GM19351 (cell line): Measurements from ENCODE around the gene DENND4B.

Experiments
- ATAC-seq: cut with Tn5 transposase; IDR thresholded peaks from one replicate; pipeline ENCODE4 v1.9.1; 2021; ENCODE audit warnings: mild to moderate bottlenecking, moderate library complexity; ENCODE audit not compliant: unreplicated experiment

DENND4B gene

GRCh38 chr1:153888533-153888932, 58.0 kb downstream of the DENND4B start:
- no peak for ATAC-seq

GRCh38 chr1:153886127-153886526, 60.4 kb downstream of the DENND4B start:
- ATAC-seq, result no peak

GRCh38 chr1:153883223-153883622, 63.3 kb downstream of the DENND4B start:
- no peak for ATAC-seq

GRCh38 chr1:153882296-153882912, 64.1 kb downstream of the DENND4B start:
- ATAC-seq, result no peak

- no peak for ATAC-seq
These were observed 64.8 kb downstream of the DENND4B start for GRCh38 chr1:153881751-153882150.

- no peak for ATAC-seq
These were observed 65.6 kb downstream of the DENND4B start for GRCh38 chr1:153880962-153881361.

GRCh38 chr1:153880024-153880423, 66.5 kb downstream of the DENND4B start:
- ATAC-seq, result no peak
